Activated T-helper 1 cell treated with anti-CD3 and anti-CD28 coated beads, Interleukin-2, amount 50 U/mL, for 16 hours (primary cell): ENCODE measurements around the gene TMEM126B.
A peak's percentile ranks its signal among the peaks of the same experiment; 100 is the strongest.

Experiments used
- DNase-seq, 2 donors: peaks; one replicate each; pipeline ENCODE4 v3.0.0-alpha.2; 2020; ENCODE audit warnings: low read depth in 1 of 2, low spot score in 1 of 2

Gene TMEM126B

DNA sequence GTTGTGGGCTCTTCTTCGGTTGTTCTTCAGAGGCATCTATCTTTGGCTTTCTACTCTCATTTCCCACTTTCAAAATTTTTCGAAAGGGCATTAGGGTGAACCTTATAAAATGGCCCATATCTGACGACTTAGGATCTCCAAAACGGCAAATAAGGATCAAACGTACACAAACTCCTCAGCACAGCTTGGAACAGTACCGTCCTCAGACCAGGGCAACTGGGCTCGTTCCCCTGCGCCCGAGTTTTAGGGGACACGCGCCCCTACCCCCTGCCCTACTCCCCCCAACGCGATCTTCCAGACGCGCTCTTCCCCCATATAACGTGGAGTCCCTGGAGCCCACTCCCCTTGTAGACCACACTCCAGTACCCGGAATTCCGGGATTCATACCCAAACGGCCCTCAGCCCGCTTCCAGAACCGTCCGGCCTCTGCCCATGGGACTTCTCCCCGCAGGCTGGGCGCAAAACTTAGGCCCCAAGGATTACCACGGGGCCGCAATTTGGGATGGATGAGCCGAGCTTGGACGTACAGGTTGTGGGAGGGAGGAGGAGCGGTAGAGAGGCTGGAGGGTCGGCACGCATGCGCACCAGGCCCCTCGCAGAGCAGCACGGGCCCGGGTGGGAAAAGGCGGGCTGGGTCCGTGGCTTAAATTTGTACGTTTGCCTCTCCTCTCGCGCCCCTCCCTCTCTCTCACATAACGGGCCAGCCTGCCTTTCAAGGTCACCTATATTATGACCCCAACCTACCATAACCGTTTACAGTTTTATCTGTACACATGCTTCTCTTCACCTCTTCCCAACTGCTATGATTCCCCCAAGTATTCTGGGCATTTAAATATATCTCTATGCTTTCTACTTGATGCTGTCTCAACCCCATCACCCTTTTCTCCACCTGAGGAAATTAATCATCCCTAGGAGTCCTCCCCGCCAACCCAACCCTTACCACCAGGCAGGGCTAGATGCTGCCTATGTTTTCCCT is 54.2 kb downstream of the TMEM126B start:
- DNase-seq = peak; percentile 13 to 40

DNA sequence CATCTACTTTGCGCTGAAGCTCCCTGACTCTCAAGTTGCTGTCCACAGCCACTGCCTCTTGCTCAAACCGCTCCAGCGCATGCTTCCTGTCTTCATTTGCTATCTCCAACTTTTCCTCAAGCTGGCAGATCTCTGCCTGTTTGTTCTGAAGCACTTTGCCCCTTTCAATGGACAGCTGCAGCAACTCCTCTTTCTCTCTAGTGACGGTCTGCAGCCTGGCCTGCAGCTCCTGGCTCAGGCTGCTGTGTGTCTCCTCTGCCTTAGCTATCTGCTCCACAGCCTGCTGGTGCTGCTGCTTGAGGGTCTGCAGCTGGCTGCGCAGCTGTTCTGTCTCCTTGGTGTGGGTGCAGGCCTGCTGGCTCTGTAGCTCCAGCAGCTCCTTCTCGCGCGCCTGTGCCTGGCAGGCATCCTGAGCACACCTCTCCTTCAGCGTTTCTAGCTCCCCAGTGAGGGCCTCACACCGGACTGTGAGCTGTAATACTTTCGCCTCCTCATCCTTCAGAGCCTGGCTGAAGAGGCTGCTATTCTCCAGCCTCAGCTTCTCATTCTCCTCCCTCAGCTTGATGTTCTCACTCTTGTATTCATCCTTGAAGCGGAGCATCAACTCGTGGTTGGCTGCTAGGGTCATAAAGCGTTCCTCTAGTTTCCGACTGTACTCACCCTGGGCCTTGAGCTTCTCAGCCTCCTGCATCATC is 56.9 kb downstream of the TMEM126B start:
- no peak for DNase-seq

DNA sequence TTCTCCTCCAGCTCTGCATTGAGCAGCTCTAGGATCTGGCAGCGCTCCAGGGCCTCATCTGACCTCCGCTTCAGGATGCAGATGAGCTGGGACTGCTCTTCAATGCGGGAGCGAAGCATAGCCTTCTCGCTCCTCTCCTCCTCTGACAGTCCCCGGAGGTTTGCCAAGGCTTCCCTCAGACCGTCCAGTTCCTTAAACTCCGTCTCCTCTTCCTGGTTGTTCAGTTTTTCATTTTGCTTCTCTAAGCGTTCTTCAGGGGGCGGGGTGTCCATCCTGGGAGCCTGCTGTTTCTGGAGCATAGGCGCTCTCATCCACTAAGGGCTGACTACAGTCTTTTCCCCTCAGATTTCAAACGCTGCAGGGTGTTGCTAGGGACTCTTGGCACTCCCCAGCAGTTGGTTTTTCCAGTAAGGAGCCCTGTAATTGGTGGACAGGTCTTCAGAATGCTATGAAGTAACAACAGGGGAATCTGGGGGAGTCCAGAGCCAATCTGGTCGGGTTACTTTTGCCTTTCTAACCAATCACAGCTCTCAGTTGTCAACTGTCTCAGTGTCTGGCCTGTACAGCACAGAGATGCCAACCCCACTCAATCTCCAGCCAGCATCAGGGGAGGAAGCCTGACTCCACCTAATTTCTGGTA is 57.5 kb downstream of the TMEM126B start, which contains the start of gene CCDC89:
Gene CCDC89 (minus strand): TSS at position 376 of the 640 bp plus-strand sequence. CDS start 65 bp downstream, at position 311.
- DNase-seq = no peak
